Measurements from ENCODE around the gene STAT4.

Gene STAT4

DNA sequence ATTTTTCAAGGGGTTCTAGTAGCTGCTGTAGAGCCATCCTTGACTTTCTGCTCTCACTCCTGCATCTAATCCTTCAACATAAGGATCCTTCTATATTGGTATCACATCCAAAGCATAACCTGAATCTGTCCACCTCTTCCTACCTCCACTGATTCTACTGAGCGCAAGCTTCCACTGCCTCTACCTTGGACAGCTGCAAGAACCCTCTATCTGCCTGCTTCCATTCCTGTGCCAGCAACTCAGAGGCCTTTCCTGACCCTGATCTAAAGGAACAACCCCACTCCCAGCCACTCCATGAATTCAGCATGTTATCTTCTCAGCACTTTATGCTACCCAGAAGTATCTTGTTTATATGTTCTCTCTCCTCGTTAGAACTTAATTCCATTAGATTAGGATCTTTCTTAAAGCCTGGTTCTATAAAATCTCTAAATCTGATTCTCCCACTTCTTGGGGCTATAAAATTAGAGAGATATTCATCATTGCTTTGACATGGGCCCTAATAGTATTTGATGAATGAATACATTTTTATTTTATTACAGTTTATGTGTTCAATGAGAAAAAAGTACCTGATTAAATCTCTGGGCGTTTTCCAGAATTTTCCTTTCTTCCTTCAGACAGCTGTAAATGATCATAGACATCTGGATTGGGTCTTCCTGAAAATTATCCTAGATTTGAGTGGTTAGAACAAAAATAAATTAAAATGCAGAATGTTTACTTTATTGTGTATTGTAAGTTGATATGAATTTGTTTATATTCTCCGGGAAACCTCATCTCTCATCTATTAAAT is 143.6 kb downstream of the STAT4 start:
- no peak overlapping the region for H3K4me3 ChIP-seq (ENCODE audit: low read length in 2 of 2)
- H2AFZ ChIP-seq (ENCODE audit: low read length): no peak overlapping the region
- H4K8ac ChIP-seq (ENCODE audit: low read depth, low read length): no peak overlapping the region
- no peak overlapping the region for H3K14ac ChIP-seq (ENCODE audit: low read length)
- peaks cover 18 to 93% of the 10 kb centered on the region in 2 donors for H3K36me3 ChIP-seq (replicated peaks in 1 of 2; ENCODE audit: control insufficient read depth in 2 of 2, insufficient read depth in 2 of 2, low read length in 2 of 2)
- H3K4ac ChIP-seq (ENCODE audit: low read length): no peak overlapping the region
- no CpG with 5 or more reads among the region's 4 CpGs for WGBS, 2 donors (ENCODE audit: extremely low coverage in 2 of 2, insufficient read length in 2 of 2, insufficient replicate concordance in 1 of 2)
- no peaks in the 10 kb centered on the region for H3K4me1 ChIP-seq (ENCODE audit: control insufficient read depth in 2 of 2, insufficient read depth in 1 of 2, low read depth in 1 of 2, low read length in 2 of 2)
- no peak overlapping the region for H3K9ac ChIP-seq (ENCODE audit: low read depth, low read length, poor library complexity)
- H3K9me3 ChIP-seq (replicated peaks in 1 of 2; ENCODE audit: control insufficient read depth in 2 of 2, insufficient read depth in 1 of 2, low read depth in 1 of 2, low read length in 2 of 2): peaks cover 1 to 5% of the 10 kb centered on the region in 2 donors
- H2BK12ac ChIP-seq (ENCODE audit: low read length): no peak overlapping the region
- no peak overlapping the region for H3K18ac ChIP-seq (ENCODE audit: low read length)
- no peak overlapping the region for H4K91ac ChIP-seq (ENCODE audit: low read depth, low read length, poor library complexity)
- no peak overlapping the region for H3K23ac ChIP-seq (ENCODE audit: low read depth, low read length, poor library complexity)
- H3K27ac ChIP-seq (replicated peaks; ENCODE audit: low read length): no peak overlapping the region
- no peak overlapping the region for H2BK5ac ChIP-seq (ENCODE audit: low read length)
- H3K27me3 ChIP-seq (ENCODE audit: control insufficient read depth in 3 of 3, insufficient read depth in 3 of 3, low read depth in 1 of 3, low read length in 3 of 3): no peaks in the 10 kb centered on the region
- no peak overlapping the region for H2BK120ac ChIP-seq (ENCODE audit: low read depth, low read length)
- H2BK15ac ChIP-seq (ENCODE audit: low read length): no peak overlapping the region
- H2AK5ac ChIP-seq (ENCODE audit: low read depth, low read length): no peak overlapping the region
- H3K4me2 ChIP-seq (ENCODE audit: insufficient read depth, low read length, poor library complexity, severe bottlenecking): no peak overlapping the region
- H3K79me1 ChIP-seq (ENCODE audit: low read depth, low read length): no peaks in the 10 kb centered on the region
- DNase-seq (ENCODE audit: low spot score): no peak

DNA sequence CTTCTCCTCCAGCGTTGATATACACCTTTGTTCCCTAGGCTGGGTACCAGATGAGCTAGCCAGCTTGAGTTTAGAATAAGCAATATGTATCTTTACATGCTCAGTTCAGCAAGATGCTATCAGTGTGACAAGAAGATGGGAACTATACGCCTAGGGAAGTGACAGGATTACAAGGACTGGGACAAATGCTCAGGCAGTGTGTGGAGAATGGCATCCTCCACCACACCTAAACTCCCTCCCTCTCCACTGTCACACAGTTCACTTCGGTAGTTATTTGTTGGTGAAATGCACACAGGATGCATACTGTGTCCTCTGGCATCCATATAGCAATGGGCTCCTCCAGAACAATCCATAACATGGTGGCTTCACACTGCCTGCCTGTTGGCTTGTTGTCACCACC is 144.5 kb downstream of the STAT4 start:
- no peak overlapping the region for H3K14ac ChIP-seq (ENCODE audit: low read length)
- H2BK5ac ChIP-seq (ENCODE audit: low read length): no peak overlapping the region
- no peak overlapping the region for H3K4ac ChIP-seq (ENCODE audit: low read length)
- no peak overlapping the region for H3K4me3 ChIP-seq (ENCODE audit: low read length in 2 of 2)
- H2AK5ac ChIP-seq (ENCODE audit: low read depth, low read length): no peak overlapping the region
- H3K18ac ChIP-seq (ENCODE audit: low read length): no peak overlapping the region
- no peak overlapping the region for H4K8ac ChIP-seq (ENCODE audit: low read depth, low read length)
- H3K36me3 ChIP-seq (replicated peaks in 1 of 2; ENCODE audit: control insufficient read depth in 2 of 2, insufficient read depth in 2 of 2, low read length in 2 of 2): peaks cover 18 to 98% of the 10 kb centered on the region in 2 donors
- H2AFZ ChIP-seq (ENCODE audit: low read length): no peak overlapping the region
- H3K27me3 ChIP-seq (ENCODE audit: control insufficient read depth in 3 of 3, insufficient read depth in 3 of 3, low read depth in 1 of 3, low read length in 3 of 3): no peaks in the 10 kb centered on the region
- no peak overlapping the region for H3K23ac ChIP-seq (ENCODE audit: low read depth, low read length, poor library complexity)
- peaks cover 1 to 5% of the 10 kb centered on the region in 2 donors for H3K9me3 ChIP-seq (replicated peaks in 1 of 2; ENCODE audit: control insufficient read depth in 2 of 2, insufficient read depth in 1 of 2, low read depth in 1 of 2, low read length in 2 of 2)
- WGBS, 2 donors (ENCODE audit: extremely low coverage in 2 of 2, insufficient read length in 2 of 2, insufficient replicate concordance in 1 of 2): no CpG with 5 or more reads among the region's 3 CpGs
- H2BK15ac ChIP-seq (ENCODE audit: low read length): no peak overlapping the region
- H2BK120ac ChIP-seq (ENCODE audit: low read depth, low read length): no peak overlapping the region
- no peaks in the 10 kb centered on the region for H3K79me1 ChIP-seq (ENCODE audit: low read depth, low read length)
- no peak overlapping the region for H3K4me2 ChIP-seq (ENCODE audit: insufficient read depth, low read length, poor library complexity, severe bottlenecking)
- DNase-seq (ENCODE audit: low spot score): no peak
- no peak overlapping the region for H3K9ac ChIP-seq (ENCODE audit: low read depth, low read length, poor library complexity)
- H3K27ac ChIP-seq (replicated peaks; ENCODE audit: low read length): no peak overlapping the region
- H4K91ac ChIP-seq (ENCODE audit: low read depth, low read length, poor library complexity): no peak overlapping the region
- H3K4me1 ChIP-seq (ENCODE audit: control insufficient read depth in 2 of 2, insufficient read depth in 1 of 2, low read depth in 1 of 2, low read length in 2 of 2): no peaks in the 10 kb centered on the region
- H2BK12ac ChIP-seq (ENCODE audit: low read length): no peak overlapping the region

DNA sequence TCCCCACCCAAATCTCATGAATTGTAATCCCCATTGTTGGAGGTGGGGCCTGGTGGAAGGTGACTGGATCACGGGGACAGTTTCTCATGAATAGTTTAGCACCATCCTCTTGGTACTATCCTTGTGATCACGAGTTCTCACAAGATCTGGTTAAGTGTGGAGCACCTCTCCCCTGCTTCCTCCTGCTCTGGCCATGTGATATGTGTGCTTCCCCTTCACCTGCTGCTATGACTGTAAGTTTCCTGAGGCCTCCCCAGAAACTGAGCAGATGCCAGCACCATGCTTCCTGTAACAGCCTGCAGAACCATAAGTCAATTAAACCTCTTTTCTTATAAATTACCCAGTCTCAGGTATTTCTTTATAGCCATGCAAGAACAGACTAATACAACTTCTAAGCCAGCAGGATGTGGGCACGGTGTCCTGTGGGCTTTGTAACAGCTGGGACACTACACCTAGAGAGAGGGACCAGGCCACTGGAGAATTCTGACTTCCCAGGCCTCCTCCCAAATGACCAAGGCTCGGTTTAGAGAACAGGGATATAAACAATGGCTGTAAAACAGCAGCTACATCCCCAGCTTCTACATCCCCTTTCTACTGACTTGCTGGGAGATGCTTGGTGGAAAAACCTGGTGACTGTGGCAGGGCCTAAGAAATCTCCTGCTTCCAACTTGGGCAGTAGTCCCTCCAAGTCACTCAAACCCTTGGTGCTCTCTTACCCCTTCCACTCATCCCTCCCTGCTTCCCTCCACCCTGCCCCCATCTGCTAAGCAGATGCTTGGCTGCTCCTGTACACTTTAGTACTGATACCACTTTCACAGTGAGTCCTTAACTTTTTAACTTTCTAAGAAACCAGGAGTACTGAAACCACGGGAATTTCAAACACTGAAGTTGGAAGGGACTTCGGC is 147.1 kb downstream of the STAT4 start:
- Histone ChIP-seq H3K79me1 (ENCODE audit: low read depth, low read length) (no peaks in the 10 kb centered on the region), H3K4me3 (ENCODE audit: low read length in 2 of 2) (no peak overlapping the region), H2BK12ac (ENCODE audit: low read length) (no peak overlapping the region), H2BK15ac (ENCODE audit: low read length) (no peak overlapping the region), H3K27ac (replicated peaks; ENCODE audit: low read length) (no peak overlapping the region), H3K14ac (ENCODE audit: low read length) (no peak overlapping the region), H2AK5ac (ENCODE audit: low read depth, low read length) (no peak overlapping the region), H3K4ac (ENCODE audit: low read length) (no peak overlapping the region), H3K18ac (ENCODE audit: low read length) (no peak overlapping the region), H3K9me3 (replicated peaks in 1 of 2; ENCODE audit: control insufficient read depth in 2 of 2, insufficient read depth in 1 of 2, low read depth in 1 of 2, low read length in 2 of 2) (peaks cover 1 to 5% of the 10 kb centered on the region in 2 donors), H3K4me2 (ENCODE audit: insufficient read depth, low read length, poor library complexity, severe bottlenecking) (no peak overlapping the region), H3K23ac (ENCODE audit: low read depth, low read length, poor library complexity) (no peak overlapping the region), H3K4me1 (ENCODE audit: control insufficient read depth in 2 of 2, insufficient read depth in 1 of 2, low read depth in 1 of 2, low read length in 2 of 2) (no peaks in the 10 kb centered on the region), H2BK5ac (ENCODE audit: low read length) (no peak overlapping the region), H3K9ac (ENCODE audit: low read depth, low read length, poor library complexity) (no peak overlapping the region), H3K36me3 (replicated peaks in 1 of 2; ENCODE audit: control insufficient read depth in 2 of 2, insufficient read depth in 2 of 2, low read length in 2 of 2) (peaks cover 22 to 100% of the 10 kb centered on the region in 2 donors), H4K91ac (ENCODE audit: low read depth, low read length, poor library complexity) (no peak overlapping the region), H3K27me3 (ENCODE audit: control insufficient read depth in 3 of 3, insufficient read depth in 3 of 3, low read depth in 1 of 3, low read length in 3 of 3) (no peaks in the 10 kb centered on the region), H2AFZ (ENCODE audit: low read length) (no peak overlapping the region), H2BK120ac (ENCODE audit: low read depth, low read length) (no peak overlapping the region), H4K8ac (ENCODE audit: low read depth, low read length) (no peak overlapping the region)
- DNase-seq (ENCODE audit: low spot score): no peak
- WGBS, 2 donors (ENCODE audit: extremely low coverage in 2 of 2, insufficient read length in 2 of 2, insufficient replicate concordance in 1 of 2): no CpG with 5 or more reads among the region's 6 CpGs

DNA sequence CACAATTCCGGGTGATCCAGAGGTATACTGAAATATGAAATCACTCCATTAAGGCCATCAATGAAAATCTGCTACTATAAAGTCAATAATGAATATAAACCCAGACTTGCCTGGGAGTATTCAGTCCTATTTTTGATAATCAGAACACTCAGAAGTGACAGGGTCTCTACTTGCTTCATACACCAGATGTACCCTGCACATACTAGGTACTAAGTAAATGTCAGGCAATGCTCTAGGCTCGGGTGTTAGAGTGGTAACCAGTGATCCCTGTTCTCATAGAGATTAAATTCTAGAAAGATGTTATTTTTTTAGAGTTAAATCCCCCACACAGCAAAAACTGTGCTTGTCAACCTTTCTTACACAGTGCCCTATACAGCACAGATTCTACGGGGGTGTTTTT is 149.2 kb downstream of the STAT4 start:
- H3K4ac ChIP-seq (ENCODE audit: low read length): no peak overlapping the region
- H3K27me3 ChIP-seq (ENCODE audit: control insufficient read depth in 3 of 3, insufficient read depth in 3 of 3, low read depth in 1 of 3, low read length in 3 of 3): no peaks in the 10 kb centered on the region
- no peak overlapping the region for H3K4me3 ChIP-seq (ENCODE audit: low read length in 2 of 2)
- no peak overlapping the region for H4K8ac ChIP-seq (ENCODE audit: low read depth, low read length)
- no peak overlapping the region for H2AFZ ChIP-seq (ENCODE audit: low read length)
- no peak overlapping the region for H2AK5ac ChIP-seq (ENCODE audit: low read depth, low read length)
- no peak overlapping the region for H3K4me2 ChIP-seq (ENCODE audit: insufficient read depth, low read length, poor library complexity, severe bottlenecking)
- H3K14ac ChIP-seq (ENCODE audit: low read length): no peak overlapping the region
- H3K79me1 ChIP-seq (ENCODE audit: low read depth, low read length): no peaks in the 10 kb centered on the region
- H3K36me3 ChIP-seq (replicated peaks in 1 of 2; ENCODE audit: control insufficient read depth in 2 of 2, insufficient read depth in 2 of 2, low read length in 2 of 2): peaks cover 31 to 99% of the 10 kb centered on the region in 2 donors
- WGBS, 2 donors (ENCODE audit: extremely low coverage in 2 of 2, insufficient read length in 2 of 2, insufficient replicate concordance in 1 of 2): no CpG with 5 or more reads among the region's 3 CpGs
- no peak overlapping the region for H2BK15ac ChIP-seq (ENCODE audit: low read length)
- no peak overlapping the region for H4K91ac ChIP-seq (ENCODE audit: low read depth, low read length, poor library complexity)
- no peak overlapping the region for H3K27ac ChIP-seq (replicated peaks; ENCODE audit: low read length)
- no peaks in the 10 kb centered on the region for H3K4me1 ChIP-seq (ENCODE audit: control insufficient read depth in 2 of 2, insufficient read depth in 1 of 2, low read depth in 1 of 2, low read length in 2 of 2)
- no peak for DNase-seq (ENCODE audit: low spot score)
- no peak overlapping the region for H2BK5ac ChIP-seq (ENCODE audit: low read length)
- H2BK120ac ChIP-seq (ENCODE audit: low read depth, low read length): no peak overlapping the region
- H3K9ac ChIP-seq (ENCODE audit: low read depth, low read length, poor library complexity): no peak overlapping the region
- H3K9me3 ChIP-seq (replicated peaks in 1 of 2; ENCODE audit: control insufficient read depth in 2 of 2, insufficient read depth in 1 of 2, low read depth in 1 of 2, low read length in 2 of 2): peaks cover 1 to 5% of the 10 kb centered on the region in 2 donors
- H3K23ac ChIP-seq (ENCODE audit: low read depth, low read length, poor library complexity): no peak overlapping the region
- no peak overlapping the region for H2BK12ac ChIP-seq (ENCODE audit: low read length)
- H3K18ac ChIP-seq (ENCODE audit: low read length): no peak overlapping the region

Measured in neuronal stem cell (in vitro differentiated cells).